Nephron progenitor cell (in vitro differentiated cells): ENCODE data around the gene DCP1B.

ENCODE experiments used
- DNase-seq: peaks from one replicate; pipeline ENCODE4 v3.0.0; 2021
- H3K27ac Mint-ChIP-seq: 2 replicates; pipeline ENCODE4 v1.8.0; 2021; ENCODE audit warnings: mild to moderate bottlenecking, moderate library complexity, mixed read lengths
- H3K27me3 Mint-ChIP-seq: 2 replicates; pipeline ENCODE4 v1.8.0; 2021; ENCODE audit warnings: mild to moderate bottlenecking, low read depth, mixed read lengths; ENCODE audit not compliant: poor library complexity
- H3K36me3 Mint-ChIP-seq: 2 replicates; pipeline ENCODE4 v1.8.0; 2021; ENCODE audit warnings: low read depth, mixed read lengths
- H3K4me1 Mint-ChIP-seq: 2 replicates; pipeline ENCODE4 v1.8.0; 2021; ENCODE audit warnings: mixed read lengths
- H3K4me3 Mint-ChIP-seq: 2 replicates; pipeline ENCODE4 v1.8.0; 2021; ENCODE audit warnings: mild to moderate bottlenecking, moderate library complexity, mixed read lengths
- H3K9me3 Mint-ChIP-seq: 2 replicates; pipeline ENCODE4 v1.8.0; 2021; ENCODE audit warnings: mild to moderate bottlenecking, moderate library complexity, mixed read lengths
- CTCF ChIP-seq: fragments of 200-600 bp; sonication (generic); IDR thresholded peaks from 2 replicates; pipeline ENCODE4 v1.5.0; 2021; ENCODE audit warnings: antibody characterized with exemption

Gene DCP1B

GRCh38 chr12:1977109-1977508 is 27.1 kb downstream of the DCP1B start:
- Mint-ChIP-seq H3K36me3 (peaks cover 29% of the 10 kb centered on the region), H3K4me3 (no peak overlapping the region), H3K27me3 (no peaks in the 10 kb centered on the region), H3K4me1 (peaks cover 29% of the 10 kb centered on the region), H3K27ac (peak overlapping the region; percentile 21), H3K9me3 (no peaks in the 10 kb centered on the region)
- DNase-seq = no peak
- TF ChIP-seq CTCF = no peak

- peaks cover 40% of the 10 kb centered on the region for H3K4me1 Mint-ChIP-seq
- TF ChIP-seq CTCF = no peak
- H3K27me3 Mint-ChIP-seq = no peaks in the 10 kb centered on the region
Measured at GRCh38 chr12:1974812-1975211, 29.4 kb downstream of the DCP1B start.

GRCh38 chr12:1972856-1973317 is 31.4 kb downstream of the DCP1B start:
- peak; percentile 10 for DNase-seq
- Mint-ChIP-seq H3K4me3 (peak overlapping the region; percentile 29), H3K4me1 (peaks cover 40% of the 10 kb centered on the region), H3K36me3 (peaks cover 6% of the 10 kb centered on the region), H3K9me3 (no peaks in the 10 kb centered on the region), H3K27ac (peak overlapping the region; percentile 89), H3K27me3 (no peaks in the 10 kb centered on the region)
- TF ChIP-seq CTCF = no peak

More at GRCh38 chr12:1974812-1975211, 29.4 kb downstream of the DCP1B start:
- no peak for DNase-seq
- Mint-ChIP-seq H3K36me3 (peaks cover 18% of the 10 kb centered on the region), H3K4me3 (no peak overlapping the region), H3K9me3 (no peaks in the 10 kb centered on the region), H3K27ac (no peak overlapping the region)

- no peak overlapping the region for H3K4me3 Mint-ChIP-seq
- peaks cover 40% of the 10 kb centered on the region for H3K4me1 Mint-ChIP-seq
- H3K27me3 Mint-ChIP-seq = no peaks in the 10 kb centered on the region
- peaks cover 6% of the 10 kb centered on the region for H3K36me3 Mint-ChIP-seq
- DNase-seq = no peak
- TF ChIP-seq CTCF = no peak
- H3K9me3 Mint-ChIP-seq = no peaks in the 10 kb centered on the region
- H3K27ac Mint-ChIP-seq = peak overlapping the region; percentile 89
Measured at GRCh38 chr12:1972260-1972659, 32.0 kb downstream of the DCP1B start.

- Mint-ChIP-seq H3K36me3 (peaks cover 14% of the 10 kb centered on the region), H3K27me3 (no peaks in the 10 kb centered on the region), H3K4me1 (peaks cover 41% of the 10 kb centered on the region), H3K27ac (no peak overlapping the region), H3K4me3 (no peak overlapping the region), H3K9me3 (no peaks in the 10 kb centered on the region)
- no peak for DNase-seq
- TF ChIP-seq CTCF = no peak
Measured at GRCh38 chr12:1970331-1970900, 33.8 kb downstream of the DCP1B start.

GRCh38 chr12:1966561-1967226 is 37.6 kb downstream of the DCP1B start:
- no peak for DNase-seq
- peak overlapping the region; percentile 87 for H3K27ac Mint-ChIP-seq
- peaks cover 16% of the 10 kb centered on the region for H3K4me1 Mint-ChIP-seq
- H3K36me3 Mint-ChIP-seq = peaks cover 34% of the 10 kb centered on the region
- peaks cover 2% of the 10 kb centered on the region for H3K27me3 Mint-ChIP-seq
- H3K4me3 Mint-ChIP-seq = no peak overlapping the region
- H3K9me3 Mint-ChIP-seq = no peaks in the 10 kb centered on the region
- no peak for TF ChIP-seq CTCF
